ENCODE measurements around the gene RER1.

RER1 gene

DNA sequence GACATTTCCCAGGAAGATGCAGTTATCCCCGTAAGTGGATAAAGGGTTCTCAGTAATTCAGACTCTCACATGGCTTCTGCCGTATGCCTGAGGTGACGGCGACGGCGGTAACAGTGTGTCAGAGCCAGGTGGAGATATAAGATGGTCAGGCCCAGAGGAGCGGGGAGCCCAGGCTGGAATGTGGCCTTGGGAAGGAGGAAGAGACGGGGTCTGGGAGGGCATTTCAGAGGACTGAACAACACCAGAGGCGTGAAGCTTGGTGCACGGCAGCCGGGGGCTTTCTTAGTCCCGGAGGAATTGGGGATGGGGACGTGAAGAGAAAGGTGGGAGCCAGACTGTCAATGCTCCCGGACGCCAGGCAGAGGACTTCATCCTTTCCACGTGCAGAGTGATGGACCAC lies 1.0 kb downstream of the RER1 start:
- DNase-seq, result no peak

DNA sequence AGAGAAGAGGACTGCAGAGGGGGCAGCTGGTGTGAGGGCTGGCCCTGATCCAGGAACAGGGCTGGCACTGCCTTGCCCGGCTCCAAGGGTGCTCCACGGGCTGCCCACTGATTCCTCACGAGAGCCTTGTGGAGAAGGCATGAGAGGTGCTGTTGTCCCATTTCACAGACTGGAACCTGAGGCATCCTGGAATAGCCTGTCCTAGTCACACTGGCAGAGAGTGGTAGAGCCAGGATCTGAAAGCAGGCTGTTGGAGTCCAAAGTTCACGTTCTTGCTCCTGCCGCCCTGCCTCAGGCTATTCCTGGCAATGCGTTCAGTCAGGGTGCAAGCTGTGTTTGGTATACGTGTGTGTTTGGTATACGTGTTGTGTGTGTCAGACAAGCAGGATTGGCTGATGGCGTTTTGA lies 1.8 kb downstream of the RER1 start:
- DNase-seq, result no peak

DNA sequence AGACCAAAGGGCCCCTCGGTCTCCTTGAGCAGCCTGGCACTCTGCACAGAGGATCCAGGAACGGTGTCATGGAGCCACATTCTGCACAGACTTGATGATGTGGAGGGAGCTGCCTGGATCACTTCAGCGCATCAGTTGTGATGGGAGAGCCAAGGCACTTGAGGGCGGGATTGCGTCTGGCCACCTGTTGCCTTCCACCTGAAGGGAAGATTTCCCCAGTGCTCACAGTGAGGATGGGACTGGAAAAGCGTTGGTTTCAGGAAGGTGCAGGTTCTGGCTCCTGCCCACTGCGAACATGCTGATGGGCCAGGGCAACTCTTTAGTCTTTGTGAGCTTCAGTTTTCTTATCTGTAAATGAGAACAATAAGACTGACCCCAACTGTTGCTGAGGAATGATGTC lies 2.6 kb downstream of the RER1 start:
- DNase-seq, result no peak

DNA sequence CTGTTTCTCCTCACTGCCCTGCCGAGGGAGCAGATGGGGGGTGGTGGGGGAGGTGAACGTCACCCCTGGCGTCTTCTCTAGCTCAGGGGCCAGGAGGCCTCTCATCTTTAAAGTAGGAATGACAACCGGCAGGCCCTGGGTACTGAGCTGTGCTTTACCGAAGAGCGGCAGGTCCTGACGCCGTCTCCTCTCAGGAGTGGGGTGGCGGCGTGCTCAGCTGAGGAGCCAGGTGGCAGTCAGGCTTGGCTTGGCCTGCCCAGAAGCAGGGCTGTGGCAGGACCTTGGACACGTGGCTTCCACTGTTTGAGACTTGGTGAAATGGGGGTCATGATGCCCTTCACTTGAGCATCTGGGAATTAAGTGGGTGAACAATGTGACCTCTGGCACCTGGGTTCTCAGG lies 3.1 kb downstream of the RER1 start:
- DNase-seq, result no peak

DNA sequence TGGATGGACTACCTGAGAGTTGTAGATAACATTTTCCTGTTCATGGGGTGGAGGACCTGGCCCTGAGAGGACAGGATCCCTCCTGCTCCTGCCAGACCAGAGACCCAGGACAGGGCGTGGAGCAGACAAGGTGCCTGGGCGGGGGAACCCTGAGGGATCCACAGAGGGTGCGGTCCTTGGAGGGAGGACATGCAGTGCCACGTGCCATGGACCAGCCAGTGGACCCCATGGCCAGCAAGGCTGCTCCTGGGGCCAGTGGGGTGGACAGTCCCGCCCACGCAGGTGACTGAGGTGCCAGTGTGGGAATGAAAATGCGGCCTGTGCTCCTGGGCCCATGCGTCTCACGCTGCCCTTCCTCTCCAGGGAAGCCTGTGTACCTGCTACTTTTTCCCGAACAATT lies 3.6 kb downstream of the RER1 start:
- DNase-seq, result no peak

DNA sequence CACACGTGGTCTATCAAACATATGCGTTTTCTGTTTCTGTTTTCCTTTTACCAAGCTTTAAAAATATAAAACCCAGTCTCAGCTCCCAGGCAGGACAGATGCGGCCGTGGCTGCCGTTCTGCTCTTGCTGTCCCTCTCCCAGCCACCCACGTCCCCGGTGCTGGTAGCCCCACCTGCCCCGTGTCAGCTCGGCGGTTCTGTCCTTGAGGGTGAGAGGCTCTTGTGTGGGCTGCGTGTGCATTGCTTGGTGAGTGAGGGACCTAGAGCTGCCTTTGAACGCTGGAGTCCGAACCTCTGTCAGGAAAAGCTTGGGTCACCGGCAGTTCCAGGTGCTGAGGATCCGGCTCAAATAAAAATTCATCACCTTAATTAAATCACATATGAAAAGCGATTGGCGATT lies 4.4 kb downstream of the RER1 start:
- no peak for DNase-seq

- no peak for DNase-seq
Measured at GRCh38 chr1:2396476-2396875, 4.8 kb downstream of the RER1 start.

GRCh38 chr1:2397007-2397679 lies 5.5 kb downstream of the RER1 start:
- DNase-seq, result no peak

DNA sequence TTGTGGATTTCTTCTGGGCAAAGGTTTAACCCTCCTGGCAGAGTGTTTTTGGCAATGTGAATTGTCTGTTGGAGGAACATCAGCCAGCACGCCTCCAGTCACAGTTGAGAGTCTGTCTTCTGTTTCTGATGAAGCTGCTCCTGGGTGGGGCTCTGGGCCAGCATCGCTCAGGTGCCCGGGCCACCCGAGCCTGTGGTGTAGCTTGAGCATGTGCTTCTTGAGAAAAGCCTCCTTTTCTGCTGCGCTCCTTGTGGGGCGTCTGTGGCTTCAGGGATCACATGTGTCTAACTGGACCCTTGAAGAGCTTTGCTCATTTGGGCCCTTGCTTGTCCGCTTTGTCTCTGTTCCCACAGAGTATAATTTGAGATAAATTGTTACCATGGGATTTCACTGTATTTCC lies 7.2 kb downstream of the RER1 start:
- no peak for DNase-seq

GRCh38 chr1:2399890-2400575 lies 8.4 kb downstream of the RER1 start:
- no peak for DNase-seq

GRCh38 chr1:2400576-2400909 lies 8.9 kb downstream of the RER1 start:
- DNase-seq, result no peak

DNA sequence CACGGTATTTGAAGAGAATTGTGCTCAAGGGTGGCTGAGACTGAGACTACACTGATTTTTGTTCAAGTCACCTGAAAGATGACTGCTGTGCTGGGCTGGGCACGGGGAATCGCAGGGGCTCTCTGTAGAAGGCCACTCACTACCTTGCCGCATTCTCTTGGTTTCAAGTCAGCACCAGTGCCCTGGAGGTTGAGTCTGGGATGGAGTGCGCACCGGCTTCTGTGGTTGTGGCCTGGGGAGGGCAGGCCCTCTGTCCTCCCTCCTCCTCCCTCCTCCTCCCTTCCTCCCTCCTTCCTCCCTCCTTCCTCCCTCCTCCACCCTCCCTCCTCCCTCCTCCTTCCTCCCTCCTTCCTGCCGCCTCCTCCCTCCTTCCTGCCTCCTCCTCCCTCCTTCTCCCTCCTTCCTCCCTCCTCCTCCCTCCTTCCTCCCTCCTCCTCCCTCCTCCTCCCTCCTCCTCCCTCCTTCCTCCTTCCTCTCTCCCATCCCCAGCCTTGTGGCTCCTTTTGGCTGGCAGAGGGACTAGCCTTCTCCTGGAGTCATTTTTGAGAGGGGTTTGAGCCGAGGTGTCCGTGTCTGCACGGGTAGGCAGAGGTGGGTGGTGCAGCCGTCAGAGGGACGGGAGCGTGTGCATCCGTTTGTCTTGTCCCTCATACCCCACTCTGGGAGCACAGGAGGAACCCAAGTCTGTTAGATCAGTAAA lies 9.5 kb downstream of the RER1 start:
- DNase-seq, result no peak

- no peak for DNase-seq
Measured at GRCh38 chr1:2402420-2402819, 10.8 kb downstream of the RER1 start.

- no peak for DNase-seq
Measured at GRCh38 chr1:2403273-2403672, 11.6 kb downstream of the RER1 start.

- no peak for DNase-seq
Measured at GRCh38 chr1:2404142-2404889, 12.7 kb downstream of the RER1 start.

- DNase-seq, result no peak
Measured at GRCh38 chr1:2404890-2405511, 13.4 kb downstream of the RER1 start.

DNA sequence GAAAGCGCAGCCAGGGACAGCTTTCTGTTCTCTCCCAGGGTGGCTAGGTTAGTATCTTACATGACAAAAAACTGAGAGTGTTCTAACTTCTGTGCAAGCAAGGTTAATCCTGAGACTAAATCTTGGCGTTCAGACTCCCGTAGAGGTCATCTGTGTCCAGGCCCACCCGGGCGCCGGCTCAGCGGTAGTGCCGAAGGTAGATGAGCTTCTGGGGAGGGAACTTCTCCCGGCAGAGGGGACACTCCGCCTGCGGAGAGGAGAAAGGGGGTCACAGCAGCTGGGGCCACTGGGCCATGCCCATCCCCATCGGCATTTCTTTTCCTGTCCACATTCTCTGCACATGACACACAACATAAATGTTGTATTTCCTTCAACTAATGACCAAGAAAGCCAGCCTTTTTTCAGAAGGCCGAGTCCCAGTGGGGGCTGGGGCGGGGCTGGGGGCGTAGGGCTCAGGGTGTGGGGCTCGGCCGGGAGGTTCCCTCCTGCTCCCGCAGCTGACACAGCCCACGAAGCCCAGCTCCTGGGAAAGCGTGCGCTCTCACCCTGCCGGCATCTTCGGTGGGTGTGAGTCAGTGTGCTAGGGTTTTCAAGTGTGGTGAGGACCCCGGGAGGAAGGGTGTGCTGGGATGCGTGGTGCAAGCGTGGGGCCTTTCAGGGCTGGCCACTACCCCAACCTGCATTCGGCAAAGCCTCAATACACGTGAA lies 14.1 kb downstream of the RER1 start:
- DNase-seq, result no peak

DNA sequence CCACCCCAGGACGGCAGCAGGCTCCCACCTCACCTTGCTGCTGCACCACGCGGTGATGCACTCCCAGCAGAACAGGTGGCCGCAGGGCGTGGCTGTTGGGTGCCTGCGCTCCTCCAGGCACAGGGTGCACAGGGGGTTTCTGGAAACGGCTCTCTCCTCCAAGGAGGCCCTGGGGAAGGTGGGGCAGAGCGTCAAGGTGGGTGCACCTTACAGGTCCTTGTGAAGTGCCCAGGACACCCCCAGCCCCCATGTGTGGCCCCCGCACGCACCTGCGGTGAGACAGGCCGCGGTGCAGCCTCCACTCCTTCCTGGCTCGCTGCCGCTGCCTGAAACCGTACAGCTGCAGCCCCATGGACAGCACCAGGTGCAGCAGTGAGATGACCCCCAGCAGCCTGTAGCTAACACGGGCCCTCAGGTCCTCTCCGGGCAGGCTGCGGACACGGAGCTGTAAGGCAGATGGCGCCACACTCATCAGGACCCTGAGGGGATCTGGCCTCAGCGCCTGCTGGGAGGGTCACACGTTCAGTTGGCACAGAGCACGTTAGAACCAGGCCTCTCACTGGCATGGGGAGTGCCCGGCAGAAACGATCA lies 14.9 kb downstream of the RER1 start:
- DNase-seq, result no peak

DNA sequence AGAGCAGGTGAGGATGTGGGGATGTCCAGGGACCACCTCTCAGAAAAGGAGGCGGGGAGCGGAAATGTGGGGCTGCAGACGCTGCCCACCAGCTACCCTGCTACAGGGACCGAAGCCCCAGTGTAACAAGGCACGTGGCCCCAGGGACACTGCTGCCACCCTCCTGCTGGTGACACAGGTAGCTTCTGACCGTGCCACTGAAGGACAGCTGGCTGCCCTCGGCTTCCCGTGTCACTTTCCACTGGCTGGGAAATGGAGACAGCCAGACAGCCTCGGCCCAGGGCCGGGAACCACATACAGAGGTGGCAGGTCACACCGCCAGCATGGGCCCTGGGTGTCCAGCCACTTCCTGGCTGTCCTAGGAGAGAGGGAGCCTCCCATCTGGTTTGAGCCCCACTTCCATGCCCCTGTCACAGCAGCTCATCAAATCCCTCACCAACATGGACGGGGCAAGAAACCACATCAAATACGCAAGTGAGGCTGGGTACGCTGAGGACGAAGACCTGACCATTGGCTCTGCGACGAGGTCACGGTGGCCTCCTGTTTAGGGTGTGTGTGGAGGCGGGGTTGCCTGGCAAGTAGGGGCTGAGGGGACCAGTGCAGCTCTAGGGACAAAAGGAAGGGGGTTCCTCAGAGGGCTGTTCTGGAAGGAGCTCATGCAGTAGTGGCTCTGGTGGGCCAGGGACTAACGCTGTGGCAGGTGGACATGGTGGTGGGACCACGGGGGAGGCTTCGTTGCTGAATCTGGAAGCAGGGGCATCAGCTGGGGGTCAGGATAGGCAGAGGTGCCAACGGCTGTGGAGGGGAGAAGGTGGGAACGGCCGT lies 15.7 kb downstream of the RER1 start:
- no peak for DNase-seq

DNA sequence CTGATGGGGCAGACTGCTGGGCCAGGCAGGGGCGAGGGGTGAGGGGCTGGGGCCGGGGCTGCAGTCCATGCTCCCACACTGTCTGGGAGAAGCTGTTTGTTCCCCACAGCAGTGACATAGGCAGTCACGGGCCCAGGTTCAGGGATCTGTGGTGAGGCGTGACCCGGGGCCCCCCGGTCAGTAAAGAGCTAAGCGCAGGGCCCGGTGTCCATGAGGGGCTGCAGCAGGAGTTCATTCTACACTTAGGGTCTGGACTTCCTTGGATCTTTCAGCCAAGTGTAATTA lies 16.3 kb downstream of the RER1 start:
- no peak for DNase-seq

DNA sequence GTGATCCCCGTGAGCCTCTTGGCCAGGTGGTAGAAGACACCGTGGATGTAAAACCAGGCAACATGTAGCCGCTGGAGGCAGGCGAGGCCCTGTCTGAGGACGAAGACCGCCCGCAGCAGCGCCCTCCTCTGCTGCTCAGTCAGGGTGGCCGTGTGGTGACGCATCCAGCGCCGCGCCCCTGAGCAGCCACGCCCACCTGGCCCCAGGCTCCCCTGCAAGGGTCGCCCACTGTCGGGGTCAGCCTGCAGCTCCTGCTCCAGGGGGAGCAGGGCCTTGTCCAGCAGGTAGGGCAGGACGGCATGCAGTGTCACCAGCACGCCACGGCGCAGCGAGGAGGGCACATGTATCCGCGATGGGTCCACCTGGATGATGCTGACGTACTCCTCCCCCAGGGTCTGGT lies 16.8 kb downstream of the RER1 start:
- no peak for DNase-seq

- DNase-seq, result no peak
Measured at GRCh38 chr1:2408859-2409276, 17.2 kb downstream of the RER1 start.

Data from activated naive CD4-positive, alpha-beta T cell treated with anti-CD3 and anti-CD28 coated beads, Interleukin-2, amount 50 U/mL, for 16 hours (primary cell).